Pons (tissue), 1 donor: Measurements from ENCODE around the gene STXBP1.
"Not testable (repeated sequence)": the region's sequence is repeated elsewhere in the genome, so short reads cannot be mapped to it uniquely, and the experiment has no call there.

Source experiments
- DNase-seq: peaks from one replicate; pipeline ENCODE4 v3.0.0-alpha.2; 2016; ENCODE audit warnings: low spot score

STXBP1 gene

GRCh38 chr9:127577194-127577593 lies 34.9 kb upstream of the STXBP1 start:
- DNase-seq, result not testable (repeated sequence)

- DNase-seq, result no peak
Observed at GRCh38 chr9:127578627-127578951, 33.5 kb upstream of the STXBP1 start.

DNA sequence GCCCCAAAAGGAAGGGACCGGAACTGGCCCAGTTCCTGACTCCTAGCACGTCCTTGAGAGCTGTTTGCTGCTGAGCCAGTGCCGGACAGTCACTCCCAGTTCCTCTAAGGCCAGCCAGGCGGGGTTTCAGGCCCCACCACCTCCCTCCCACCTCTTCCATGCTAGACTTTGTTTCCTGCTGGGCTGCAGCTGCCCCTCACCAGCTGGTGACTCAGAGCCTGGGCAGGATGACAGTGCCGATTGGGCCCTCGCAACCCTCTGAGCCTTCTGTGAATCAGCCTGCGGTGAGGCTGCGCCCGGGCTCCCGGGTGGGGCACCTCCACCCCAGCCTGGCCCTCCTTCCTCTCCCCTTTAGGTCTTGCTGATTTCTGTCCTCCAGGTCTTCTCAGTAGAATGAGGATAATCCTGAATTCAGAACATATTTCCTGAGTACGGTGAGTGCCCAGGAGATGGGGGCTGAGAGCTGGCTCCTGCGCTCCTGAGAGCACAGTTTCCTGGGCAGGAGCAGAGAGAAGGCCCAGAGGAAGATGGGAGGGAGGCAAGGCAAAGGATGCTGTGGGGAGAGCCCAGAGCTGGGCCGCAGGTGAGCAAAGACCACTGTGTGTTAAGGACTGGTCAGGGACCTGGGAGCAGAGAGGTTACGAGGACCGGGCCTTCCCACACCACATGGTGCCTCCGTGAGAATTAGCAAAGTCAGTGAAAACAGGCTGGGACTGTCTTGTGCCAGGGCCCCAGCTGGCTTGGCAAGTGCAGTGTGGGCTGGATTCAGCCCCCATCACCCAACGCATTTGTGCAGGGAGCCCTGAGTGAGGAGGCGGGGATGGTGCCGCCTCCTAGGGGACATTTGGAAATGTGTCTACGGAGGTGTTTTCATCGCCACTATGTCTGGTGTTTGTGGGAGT lies 32.9 kb upstream of the STXBP1 start:
- DNase-seq, result peak; percentile 72

DNA sequence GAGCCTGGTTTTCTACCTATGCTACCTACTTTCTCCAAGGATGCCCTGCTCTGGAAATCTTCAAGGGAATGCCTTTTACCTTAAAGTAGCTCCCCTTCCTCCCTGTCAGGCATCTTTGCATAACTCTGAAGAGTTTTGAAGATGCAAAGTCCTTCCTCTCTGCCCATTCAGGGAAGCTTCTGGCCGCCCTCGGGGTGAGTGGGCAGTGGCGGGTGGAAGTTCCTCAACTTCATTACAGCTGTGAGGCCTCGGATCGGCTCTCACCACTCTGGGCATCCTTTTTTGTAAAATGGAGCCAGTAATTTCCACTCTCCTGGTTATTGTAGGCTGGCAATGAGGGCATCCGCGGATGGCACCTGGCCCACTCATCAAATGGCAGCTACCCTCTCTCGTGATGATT lies 31.7 kb upstream of the STXBP1 start:
- DNase-seq, result no peak

GRCh38 chr9:127580879-127581475 lies 31.1 kb upstream of the STXBP1 start:
- no peak for DNase-seq

DNA sequence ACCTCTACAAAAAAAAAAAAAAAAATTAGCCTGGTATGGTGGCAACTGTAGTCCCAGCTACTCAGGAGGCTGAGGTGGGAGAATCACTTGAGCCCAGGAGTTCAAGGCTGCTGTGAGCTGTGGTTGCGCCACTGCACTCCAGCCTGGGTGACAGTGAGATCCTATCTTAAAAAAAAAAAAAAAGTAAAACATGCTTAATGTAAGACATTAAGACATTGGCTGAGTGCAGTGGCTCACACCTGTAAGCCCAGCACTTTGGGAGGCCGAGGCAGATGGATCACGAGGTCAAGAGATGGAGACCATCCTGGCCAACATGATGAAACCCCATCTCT lies 27.6 kb upstream of the STXBP1 start:
- DNase-seq, result not testable (repeated sequence)

GRCh38 chr9:127585161-127585819 lies 26.8 kb upstream of the STXBP1 start:
- no peak for DNase-seq

DNA sequence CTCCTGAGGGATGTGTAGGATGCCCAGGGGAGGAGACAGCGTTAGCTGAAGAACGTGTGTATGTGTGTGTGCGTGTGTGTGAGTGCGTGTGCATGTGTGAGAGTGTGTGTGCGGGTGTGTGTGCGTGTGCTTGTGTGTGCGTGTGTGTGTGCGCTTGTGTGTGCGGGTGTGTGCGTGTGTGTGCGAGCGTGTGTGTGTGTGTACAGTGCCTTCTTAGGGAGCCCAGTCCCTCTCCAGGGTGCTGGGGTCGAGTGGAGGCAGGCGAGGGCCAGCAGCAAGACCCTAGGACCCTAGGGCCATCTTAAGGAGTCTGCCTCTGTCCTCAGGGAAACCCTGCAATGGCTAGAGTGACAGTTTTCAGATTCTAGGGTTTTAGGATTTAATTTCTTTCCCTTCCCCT lies 26.0 kb upstream of the STXBP1 start:
- no peak for DNase-seq

GRCh38 chr9:127586537-127586936 lies 25.5 kb upstream of the STXBP1 start:
- DNase-seq, result peak; percentile 80

GRCh38 chr9:127587966-127588365 lies 24.1 kb upstream of the STXBP1 start:
- DNase-seq, result no peak

- no peak for DNase-seq
Observed at GRCh38 chr9:127588740-127589506, 23.2 kb upstream of the STXBP1 start.

DNA sequence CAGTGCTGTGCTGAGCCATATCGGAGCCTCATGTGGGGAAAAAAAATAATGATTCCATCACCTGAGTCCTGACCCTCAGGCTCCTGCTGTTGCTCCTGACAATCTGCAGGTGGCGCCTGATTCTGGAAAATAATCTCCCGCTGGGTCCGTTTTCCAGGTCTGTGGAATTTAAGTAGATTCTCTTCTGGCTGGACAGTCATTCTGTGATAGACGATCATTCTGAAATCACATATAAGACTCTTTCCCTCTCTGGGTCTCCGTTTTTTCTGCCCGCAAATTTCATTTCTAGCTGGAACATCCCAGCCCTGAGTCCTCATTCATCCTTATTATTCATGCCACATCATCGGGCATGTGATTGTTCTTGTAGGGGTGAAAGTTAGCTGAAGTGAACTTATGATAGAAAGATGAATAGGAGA lies 22.1 kb upstream of the STXBP1 start:
- DNase-seq, result peak; percentile 77

DNA sequence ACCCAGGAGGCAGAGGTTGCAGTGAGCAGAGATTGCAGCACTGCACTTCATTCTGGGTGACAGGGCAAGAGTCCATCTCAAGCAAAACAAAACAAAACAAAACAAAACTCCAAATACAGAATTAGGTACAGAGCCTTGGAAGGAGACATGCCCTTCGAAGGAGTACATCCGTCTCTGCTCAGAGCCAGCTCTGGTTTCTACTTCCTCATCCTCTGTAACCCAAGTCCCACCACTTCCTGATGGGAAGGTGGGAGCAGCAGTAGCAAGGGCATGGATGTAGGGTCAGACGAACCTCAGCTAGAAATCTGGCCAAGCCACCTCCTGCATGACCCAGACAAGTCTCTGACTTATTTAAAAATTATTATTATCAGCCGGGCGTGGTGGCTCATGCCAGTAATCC lies 16.5 kb upstream of the STXBP1 start:
- DNase-seq, result no peak

- DNase-seq, result no peak
Observed at GRCh38 chr9:127598839-127599549, 13.1 kb upstream of the STXBP1 start.

DNA sequence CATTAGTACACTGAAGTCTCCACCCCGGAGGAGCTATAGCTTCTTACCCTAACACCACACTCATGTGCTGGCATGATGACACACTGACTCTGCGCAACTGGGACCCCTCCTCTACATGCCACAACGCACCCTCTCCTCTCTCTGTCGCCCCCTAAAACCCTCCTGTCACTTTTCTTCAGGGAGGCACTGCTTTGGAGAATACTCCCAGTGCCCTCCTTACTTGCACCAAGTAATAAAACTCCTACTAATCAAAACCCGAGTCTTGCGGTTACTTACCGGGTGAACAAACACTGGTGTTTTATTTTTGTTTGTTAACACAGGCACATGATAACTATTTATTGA lies 12.6 kb upstream of the STXBP1 start:
- no peak for DNase-seq

- no peak for DNase-seq
Observed at GRCh38 chr9:127603226-127603625, 8.9 kb upstream of the STXBP1 start.

DNA sequence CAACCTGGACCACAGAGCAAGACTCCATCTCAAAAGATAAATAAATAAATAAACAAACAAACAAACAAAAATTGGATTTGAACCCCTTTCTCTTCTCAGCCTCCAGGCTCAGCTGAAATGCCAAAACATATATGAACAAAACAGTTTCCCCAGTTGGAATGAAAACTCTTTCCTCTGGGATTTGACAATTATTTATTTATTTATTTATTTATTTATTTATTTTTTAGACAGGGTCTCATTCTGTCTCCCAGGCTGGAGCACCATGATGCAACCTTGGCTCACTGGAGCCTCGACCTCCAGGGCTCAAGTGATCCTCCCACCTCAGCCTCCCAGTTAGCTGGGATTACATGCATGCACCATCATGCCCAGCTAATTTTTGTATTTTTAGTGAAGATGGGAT lies 6.0 kb upstream of the STXBP1 start:
- no peak for DNase-seq

- DNase-seq, result peak; percentile 35
Observed at GRCh38 chr9:127608104-127608966, 3.7 kb upstream of the STXBP1 start.

DNA sequence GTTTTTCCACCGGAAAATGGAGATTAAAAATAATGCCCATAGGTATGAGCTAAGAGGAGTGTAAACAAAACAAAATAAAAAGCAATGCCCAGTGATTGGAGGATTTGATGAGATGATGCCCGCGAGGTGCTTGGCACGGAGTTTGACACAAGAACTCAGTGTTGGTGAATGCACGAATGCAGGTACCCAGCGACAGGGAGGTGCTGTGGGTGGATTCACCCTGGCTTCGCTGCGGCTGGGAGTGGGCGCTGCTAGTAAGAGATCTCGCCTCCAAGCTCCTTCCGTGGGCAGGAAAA lies 526 bp upstream of the STXBP1 start:
- no peak for DNase-seq

DNA sequence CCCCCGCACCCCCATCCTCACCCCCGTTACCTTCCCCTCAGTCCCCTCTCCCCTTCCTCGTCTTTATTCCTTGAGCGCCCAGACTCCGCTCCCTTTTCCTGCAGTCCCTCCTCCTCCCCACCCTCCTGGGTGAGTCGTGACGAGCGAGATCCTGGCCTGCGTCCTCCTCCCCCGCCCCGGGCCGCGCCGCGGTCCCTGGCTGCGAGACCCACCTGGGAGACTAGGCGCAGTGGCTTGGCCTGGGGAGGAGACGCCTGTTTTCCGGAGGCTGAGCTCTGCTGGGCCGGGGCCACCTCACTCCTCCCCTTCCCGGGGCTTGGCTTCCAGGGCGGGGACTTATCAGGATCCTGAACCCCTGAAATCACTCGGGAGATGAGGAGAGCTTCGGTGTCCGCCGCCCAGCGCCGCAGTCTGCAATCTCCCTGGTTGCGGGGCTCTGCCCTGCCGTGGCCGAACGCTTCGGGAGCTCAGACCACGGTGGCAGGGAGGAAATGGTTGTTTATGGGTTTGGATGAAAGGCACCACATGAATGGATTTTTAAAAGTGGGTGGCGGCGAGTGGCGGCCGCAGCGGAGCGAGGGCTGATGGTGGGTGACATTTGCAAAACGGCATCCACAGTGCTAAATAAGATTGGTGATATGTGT lies 984 bp downstream of the STXBP1 start:
- DNase-seq, result peak; percentile 40

- no peak for DNase-seq
Observed at GRCh38 chr9:127613583-127613954, 1.5 kb downstream of the STXBP1 start.
